ENCODE data around the gene CSTF3.

The CSTF3 gene

DNA sequence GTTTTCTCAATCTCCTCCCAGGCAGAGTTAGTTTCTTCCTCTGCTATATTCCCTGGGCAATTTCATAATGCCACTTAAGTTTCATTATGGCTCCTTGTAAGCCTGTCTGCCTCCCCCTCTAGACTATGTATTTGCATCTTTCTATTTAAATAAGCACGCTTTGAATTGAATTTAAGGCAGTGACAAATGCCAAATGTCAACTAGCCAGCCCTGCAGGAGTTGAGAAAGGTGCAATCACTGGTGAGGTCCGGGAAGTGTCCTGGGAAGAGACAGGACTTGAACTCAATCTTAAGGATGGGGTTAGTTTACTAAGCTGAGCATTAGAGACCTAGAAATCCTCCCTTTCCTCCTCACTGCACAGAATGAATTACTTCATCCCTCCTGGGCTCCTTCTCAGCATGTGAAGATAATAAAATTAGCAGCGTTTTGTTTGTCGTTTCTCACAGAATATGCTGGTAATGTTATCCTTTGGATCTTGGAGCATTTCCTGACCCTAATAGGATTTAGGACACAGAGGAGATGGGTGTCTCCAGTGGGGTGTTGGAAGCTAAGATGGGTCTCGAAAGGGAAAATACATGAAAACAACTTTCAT lies 120.3 kb downstream of the CSTF3 start:
- peak; percentile 33 for DNase-seq (ENCODE audit: low read depth)

DNA sequence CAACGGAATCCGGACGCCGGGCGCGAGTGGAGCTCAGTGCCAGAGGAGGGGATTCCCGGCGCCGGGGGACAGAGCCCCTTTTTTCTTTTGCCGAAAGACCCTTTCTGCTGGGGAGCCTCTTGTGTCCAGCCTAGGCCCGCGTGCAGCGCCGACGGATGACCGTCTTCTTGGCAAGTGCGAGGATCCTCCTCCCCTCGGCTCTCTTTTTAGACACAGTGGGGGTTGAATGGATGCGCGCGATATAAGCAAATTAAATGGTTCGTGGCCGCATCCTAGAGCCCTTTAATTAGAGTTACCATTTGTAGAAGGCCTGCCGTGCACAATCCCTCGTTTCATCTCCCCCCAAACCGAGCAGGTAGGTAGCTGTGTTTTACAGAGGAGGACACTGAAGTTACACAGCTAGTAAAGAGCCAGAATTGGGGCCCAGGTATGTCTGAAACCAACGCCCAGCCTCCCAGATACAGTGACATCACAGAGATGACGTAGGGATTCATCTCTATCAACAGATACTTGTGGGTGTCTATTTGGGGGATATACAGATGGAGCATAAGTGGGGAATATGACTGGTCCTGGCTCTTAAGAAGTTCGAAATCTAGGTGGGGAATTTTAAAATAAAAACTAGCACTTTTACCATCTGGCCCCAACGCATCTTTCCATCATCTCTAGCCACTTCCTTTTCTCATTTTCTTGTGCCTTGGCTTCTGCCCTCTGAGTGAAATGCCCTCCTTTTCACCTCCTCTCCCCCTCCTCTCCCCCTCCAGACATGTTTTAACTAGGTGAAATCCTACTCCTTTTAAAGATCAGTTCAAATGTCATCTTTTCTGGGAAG lies 121.0 kb downstream of the CSTF3 start:
- no peak for DNase-seq (ENCODE audit: low read depth)

DNA sequence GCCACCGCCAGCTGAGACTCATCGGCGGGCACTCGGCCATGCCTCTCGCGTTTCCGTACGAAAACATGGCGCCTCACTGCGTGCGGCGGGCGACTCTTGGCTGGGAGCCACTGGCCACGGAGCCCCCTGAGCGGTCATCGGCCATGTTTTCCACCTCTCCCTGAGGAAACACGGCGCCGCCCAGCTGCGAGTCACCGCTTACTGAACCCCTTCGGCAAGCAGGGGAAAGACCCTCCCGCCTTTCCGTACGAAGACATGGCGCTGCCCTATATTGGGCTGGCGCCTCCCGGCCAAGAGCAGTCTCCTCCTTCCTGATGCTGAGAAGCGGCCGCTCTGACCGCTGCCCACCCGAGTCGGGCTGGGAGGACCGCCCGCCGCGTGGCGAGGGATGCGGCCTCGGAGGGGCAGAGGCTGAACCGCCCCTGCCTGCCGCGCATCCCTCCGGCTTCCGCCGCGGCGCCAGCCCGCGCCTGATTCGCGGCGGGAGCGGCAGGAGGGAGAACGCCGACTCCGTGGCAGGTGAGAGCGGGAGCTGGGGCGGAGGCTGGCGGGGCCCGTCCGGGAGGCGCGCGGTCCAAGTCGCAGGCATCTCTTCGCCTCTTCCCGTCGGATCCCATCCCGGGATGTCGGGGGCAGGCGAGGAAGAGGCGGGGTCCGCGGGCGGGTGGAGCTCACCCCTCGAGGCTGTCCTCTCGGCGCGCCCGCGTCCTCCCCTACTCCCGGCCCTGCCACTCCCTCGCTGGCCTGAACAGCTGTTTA lies 121.8 kb downstream of the CSTF3 start, which contains the start of gene TCP11L1:
Gene TCP11L1 (plus strand): TSS at position 299 of the 759 bp plus-strand sequence. CDS start 4,202 bp downstream, outside the sequence.
- peak; percentile 95 for DNase-seq (ENCODE audit: low read depth)

DNA sequence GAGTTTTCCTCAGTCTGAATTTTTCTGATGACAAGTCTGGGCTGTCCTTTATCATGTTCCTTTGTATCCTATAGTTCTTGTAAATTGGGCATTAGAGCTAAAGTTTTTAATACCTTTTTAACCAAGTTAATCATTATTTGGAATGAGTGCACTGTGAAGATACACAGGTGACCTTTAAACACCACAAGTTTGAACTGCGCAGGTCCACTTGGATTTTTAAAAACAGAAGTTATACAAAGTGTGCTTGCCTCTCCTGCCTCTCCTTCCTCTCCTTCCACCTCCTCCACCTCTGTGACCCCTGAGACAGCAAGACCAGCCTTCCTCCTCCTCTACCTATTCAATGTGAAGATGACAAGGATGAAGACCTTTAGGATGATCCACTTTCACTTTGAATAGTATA lies 126.3 kb downstream of the CSTF3 start:
- no peak for DNase-seq (ENCODE audit: low read depth)
